Measurements from ENCODE around the gene TSTD2. TPM values are rescaled to one million over a fixed set of nuclear protein-coding genes. Genes with fewer than 3 reads are reported as not detected.

The TSTD2 gene
- polyA plus RNA-seq, 12 donors: 12.0 to 32.7 (median 23.2) TPM; not detected in 1

DNA sequence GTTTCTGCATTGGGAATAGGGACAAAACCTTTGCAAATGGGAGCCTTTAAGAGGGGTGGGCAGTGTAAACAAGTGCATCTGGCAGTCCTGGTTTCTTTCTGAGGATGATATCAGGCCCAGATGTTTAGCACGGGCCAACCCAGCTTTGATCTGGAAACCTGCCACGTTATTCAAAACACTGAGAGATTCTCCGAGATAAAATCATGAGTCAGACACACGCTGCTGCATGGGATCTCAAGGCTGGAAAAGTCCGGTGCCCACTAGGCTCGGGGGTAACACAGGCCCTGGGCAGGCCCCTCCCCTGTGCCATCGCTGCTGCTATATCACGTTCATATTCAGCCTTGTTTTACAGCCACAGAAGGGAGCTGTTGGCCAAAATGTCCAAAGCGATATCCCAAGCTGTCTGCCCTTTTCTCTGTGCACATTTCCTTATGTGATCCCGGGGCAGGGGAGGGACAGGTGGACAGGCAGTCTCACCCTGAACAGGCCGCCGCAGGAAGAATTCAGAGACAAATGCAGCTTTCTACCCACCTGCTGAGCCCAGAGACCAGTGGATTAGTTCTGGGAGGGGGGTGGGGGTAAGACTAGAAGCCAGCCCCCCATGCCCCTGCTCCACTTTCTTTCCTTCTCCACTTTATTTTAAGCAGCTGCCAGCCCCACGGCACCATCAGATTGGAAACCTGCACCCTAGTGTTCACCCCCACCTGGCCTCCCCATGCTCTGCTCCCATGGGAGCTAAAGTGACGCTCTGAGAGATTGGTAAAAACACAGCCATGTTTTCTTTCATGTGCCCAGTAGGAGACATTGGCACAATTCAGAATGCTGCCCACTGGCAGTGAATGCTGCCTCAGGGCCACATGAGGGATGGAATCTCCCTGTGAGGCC is 68.6 kb downstream of the TSTD2 start:
- no peak for DNase-seq

- DNase-seq: no peak
Observed at GRCh38 chr9:97563458-97564135, 69.6 kb downstream of the TSTD2 start.

DNA sequence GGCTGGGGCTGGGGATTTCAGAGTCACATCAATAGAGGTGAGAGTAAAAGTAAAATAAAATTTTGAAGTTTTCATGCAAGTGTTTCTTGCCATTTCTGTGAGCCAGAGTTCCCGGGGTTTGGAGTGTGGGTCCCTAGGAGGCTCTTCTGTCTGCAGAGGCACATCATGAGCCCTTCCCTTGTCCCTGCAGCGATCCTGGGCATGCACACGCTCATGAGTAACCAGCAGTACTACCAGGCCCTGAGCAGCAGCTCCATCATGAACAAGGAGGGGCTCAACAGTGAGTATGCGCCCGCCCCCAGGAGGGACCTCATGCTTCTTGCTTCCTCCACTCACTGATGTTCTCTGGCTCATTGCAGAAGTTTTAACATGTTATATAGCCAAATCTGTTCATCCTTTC is 70.6 kb downstream of the TSTD2 start:
- no peak for DNase-seq

- no peak for DNase-seq
Observed at GRCh38 chr9:97561501-97561900, 71.7 kb downstream of the TSTD2 start.

DNA sequence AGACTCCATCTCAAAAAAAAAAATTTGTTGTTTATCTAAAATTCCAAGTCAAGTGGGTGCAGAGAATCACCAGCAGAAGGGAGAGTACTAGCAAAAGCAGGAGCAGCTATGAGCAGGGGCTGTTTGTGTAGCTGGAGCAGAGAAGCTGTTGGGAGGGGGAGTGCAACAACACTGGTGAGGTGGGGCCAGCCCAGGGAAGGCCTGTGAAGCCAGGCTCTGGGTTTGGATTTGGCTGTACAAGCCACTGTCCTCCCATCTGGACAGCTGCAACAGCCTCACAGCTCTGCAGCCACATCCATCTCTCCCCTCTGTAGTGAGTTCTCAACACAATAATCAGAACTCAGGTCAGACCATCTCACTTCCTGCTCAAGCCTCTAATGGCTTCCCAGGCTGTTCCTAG is 72.3 kb downstream of the TSTD2 start:
- no peak for DNase-seq

- DNase-seq: no peak
Observed at GRCh38 chr9:97560154-97560553, 73.0 kb downstream of the TSTD2 start.

GRCh38 chr9:97559111-97559514 is 74.1 kb downstream of the TSTD2 start:
- DNase-seq: no peak

- no peak for DNase-seq
Observed at GRCh38 chr9:97558701-97559101, 74.5 kb downstream of the TSTD2 start.

DNA sequence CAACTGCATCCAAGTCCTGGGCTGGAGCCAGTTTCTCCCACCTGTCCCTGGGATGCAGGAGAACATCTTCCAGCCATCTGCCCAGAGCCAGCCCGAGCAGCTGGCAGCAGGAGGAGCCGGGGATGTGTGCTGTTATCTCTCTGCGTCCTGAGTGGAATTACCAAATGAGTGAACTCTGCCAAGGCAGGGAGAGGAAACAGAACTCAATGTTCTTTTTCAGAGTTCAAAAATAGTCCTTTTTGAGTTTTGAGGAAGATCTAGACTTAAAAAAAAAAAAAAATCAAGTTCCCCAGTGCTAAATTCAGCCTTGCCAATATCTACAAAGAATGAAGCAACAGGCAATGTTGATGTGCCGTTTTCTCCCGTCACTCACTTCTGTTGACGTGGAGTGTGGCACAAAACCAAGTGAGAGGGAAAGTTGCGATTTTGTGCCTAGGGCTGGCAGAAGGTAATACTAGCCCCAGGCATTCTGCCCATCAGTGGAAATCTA is 75.5 kb downstream of the TSTD2 start:
- no peak for DNase-seq

GRCh38 chr9:97556721-97557605 is 76.2 kb downstream of the TSTD2 start:
- no peak for DNase-seq

- DNase-seq: no peak
Observed at GRCh38 chr9:97556036-97556720, 77.0 kb downstream of the TSTD2 start.

DNA sequence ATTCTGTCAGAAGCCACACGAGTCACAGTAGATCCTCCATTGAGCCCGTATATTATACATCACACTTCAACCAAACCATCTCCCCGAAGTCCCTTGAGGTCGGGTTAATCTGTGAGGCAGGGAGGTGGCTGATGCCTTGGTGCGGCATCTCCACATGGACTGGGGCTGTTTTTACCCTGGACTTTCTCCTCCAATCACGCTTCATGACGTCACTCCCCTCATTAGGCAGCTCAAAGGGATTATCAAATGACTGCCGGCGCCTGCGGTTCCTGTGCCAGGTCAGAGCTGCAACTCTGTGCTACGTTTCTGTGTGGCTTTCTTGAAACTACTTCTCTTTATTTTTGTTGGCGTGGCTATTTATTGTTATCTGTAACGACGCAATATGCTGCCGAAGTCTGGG is 78.0 kb downstream of the TSTD2 start:
- no peak for DNase-seq

DNA sequence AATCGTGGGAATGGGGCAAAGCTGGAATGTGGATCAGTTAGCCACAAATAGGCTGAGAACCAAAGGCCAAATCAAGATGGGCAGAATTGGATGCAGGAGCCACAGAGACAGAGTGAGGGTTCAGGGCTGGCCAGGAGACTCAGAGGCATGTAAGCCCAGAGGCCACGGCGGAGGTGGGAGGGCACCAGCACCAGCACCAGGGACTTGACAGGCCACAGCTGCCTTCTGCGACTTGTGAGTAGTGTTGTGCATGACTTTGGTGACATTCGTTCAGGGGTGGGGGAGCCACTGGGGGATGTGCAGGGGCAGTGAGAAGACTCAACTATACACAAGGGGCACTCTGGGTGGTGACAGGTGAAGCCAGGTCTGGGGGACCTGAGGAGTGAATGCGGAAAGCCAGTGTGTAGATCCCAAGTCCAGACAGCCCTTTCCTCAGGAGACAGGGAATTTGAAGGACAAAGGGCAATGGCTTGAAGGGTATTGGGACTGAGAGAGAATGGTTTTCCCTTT is 78.5 kb downstream of the TSTD2 start:
- no peak for DNase-seq

GRCh38 chr9:97553841-97554240 is 79.3 kb downstream of the TSTD2 start:
- DNase-seq: no peak

DNA sequence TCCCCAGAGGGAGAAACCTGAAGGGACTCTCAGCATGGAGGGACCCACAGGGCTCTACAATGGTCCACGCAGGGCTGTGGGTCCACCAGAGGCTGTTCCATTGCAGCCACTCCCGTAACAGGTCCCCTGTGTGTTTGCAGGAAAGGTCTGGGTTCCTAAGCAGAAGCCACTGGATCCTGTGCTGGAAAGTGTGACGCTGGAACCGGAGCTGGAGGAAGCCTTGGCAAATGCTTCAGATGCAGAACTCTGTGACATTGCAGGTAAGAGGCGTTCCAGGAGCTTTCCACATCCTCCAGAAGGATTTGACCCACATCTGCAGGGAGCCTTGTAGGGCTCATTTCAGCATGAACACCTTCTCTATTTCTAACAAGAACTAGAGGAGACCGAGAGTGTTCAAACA is 80.0 kb downstream of the TSTD2 start:
- no peak for DNase-seq

DNA sequence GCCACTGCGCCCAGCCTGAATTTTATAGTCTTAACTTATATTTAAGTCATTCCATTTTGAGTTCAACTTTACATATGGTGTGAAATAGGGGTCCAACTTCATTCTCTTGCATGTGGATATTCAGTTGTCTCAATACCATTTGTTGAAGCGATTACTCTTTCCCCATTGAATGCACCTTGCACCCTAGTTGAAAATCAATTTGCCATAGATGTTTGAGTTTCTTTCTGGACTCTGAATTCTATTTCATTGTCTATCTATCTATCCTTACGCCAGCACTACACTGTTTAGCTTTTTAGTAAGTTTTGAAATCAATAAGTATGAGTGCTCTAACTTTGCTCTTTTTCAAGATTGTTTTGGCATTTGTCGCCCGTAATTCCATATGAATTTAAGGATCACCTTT is 81.9 kb downstream of the TSTD2 start:
- no peak for DNase-seq

GRCh38 chr9:97550386-97550785 is 82.8 kb downstream of the TSTD2 start:
- no peak for DNase-seq

Data from muscle of arm (tissue), 12 donors.